GM23338 (cell line): ENCODE data around the gene KLHL25. TPM values are rescaled to one million over a fixed set of nuclear protein-coding genes. Genes with fewer than 3 reads are reported as not detected.

Experiments
- ATAC-seq: fragments of 200-7000 bp; cut with Tn5 transposase; 3 replicates; pipeline ENCODE4 v1.9.1; 2020
- DNase-seq: peaks from one replicate; pipeline ENCODE4 v3.0.0-alpha.2; 2015; ENCODE audit warnings: low spot score
- H2AFZ ChIP-seq: fragments of 200-600 bp; sonication (generic); 2 replicates; pipeline ENCODE4 v1.8.0; 2016; ENCODE audit warnings: antibody characterized with exemption, mild to moderate bottlenecking, moderate library complexity
- H3F3A ChIP-seq: fragments of 200-600 bp; sonication (generic); replicated peaks from 2 replicates; pipeline ENCODE4 v1.8.0; 2017; ENCODE audit warnings: antibody characterized with exemption, mixed run types, low read depth
- H3K27ac ChIP-seq: fragments of 200-600 bp; sonication (generic); 2 replicates; pipeline ENCODE4 v1.6.1; 2016; ENCODE audit warnings: low read depth
- H3K27me3 ChIP-seq: fragments of 200-600 bp; sonication (generic); 2 replicates; pipeline ENCODE4 v1.8.0; 2016; ENCODE audit warnings: mild to moderate bottlenecking, mixed run types, moderate library complexity; ENCODE audit not compliant: insufficient read depth
- H3K36me3 ChIP-seq: fragments of 200-600 bp; sonication (generic); 2 replicates; pipeline ENCODE4 v1.8.0; 2016; ENCODE audit warnings: mild to moderate bottlenecking; ENCODE audit not compliant: insufficient read depth
- H3K4me1 ChIP-seq: fragments of 200-600 bp; sonication (generic); 2 replicates; pipeline ENCODE4 v1.8.0; 2016; ENCODE audit warnings: mild to moderate bottlenecking, moderate library complexity; ENCODE audit not compliant: insufficient read depth
- H3K4me2 ChIP-seq: fragments of 200-600 bp; sonication (generic); 2 replicates; pipeline ENCODE4 v1.7.1; 2017; ENCODE audit warnings: mixed run types
- H3K4me3 ChIP-seq: fragments of 200-600 bp; sonication (generic); 2 replicates; pipeline ENCODE4 v1.6.1; 2016; ENCODE audit warnings: mixed run types
- H3K79me2 ChIP-seq: fragments of 200-600 bp; sonication (generic); replicated peaks from 2 replicates; pipeline ENCODE4 v1.8.0; 2017; ENCODE audit warnings: mild to moderate bottlenecking; ENCODE audit not compliant: insufficient read depth
- H3K9me2 ChIP-seq: fragments of 200-600 bp; sonication (generic); 2 replicates; pipeline ENCODE4 v1.8.0; 2017; ENCODE audit not compliant: insufficient read depth
- H4K20me1 ChIP-seq: fragments of 200-600 bp; sonication (generic); replicated peaks from 2 replicates; pipeline ENCODE4 v1.8.0; 2017; ENCODE audit warnings: mild to moderate bottlenecking; ENCODE audit not compliant: insufficient read depth
- H3K27ac Mint-ChIP-seq: 2 replicates; pipeline ENCODE4 v1.8.0; 2020; ENCODE audit warnings: inconsistent platforms, mild to moderate bottlenecking, moderate library complexity, mixed read lengths
- H3K27me3 Mint-ChIP-seq: 3 replicates; pipeline ENCODE4 v1.8.0; 2022; ENCODE audit warnings: low read depth, mild to moderate bottlenecking, moderate library complexity, mixed read lengths, inconsistent platforms; ENCODE audit not compliant: insufficient read depth, poor library complexity
- H3K36me3 Mint-ChIP-seq: 3 replicates; pipeline ENCODE4 v1.8.0; 2021; ENCODE audit warnings: low read depth, mild to moderate bottlenecking, inconsistent platforms, moderate library complexity, mixed read lengths
- H3K4me1 Mint-ChIP-seq: 3 replicates; pipeline ENCODE4 v1.8.0; 2020; ENCODE audit warnings: mild to moderate bottlenecking, inconsistent platforms, mixed read lengths
- H3K4me3 Mint-ChIP-seq: 3 replicates; pipeline ENCODE4 v1.8.0; 2021; ENCODE audit warnings: moderate library complexity, mild to moderate bottlenecking, inconsistent platforms, mixed read lengths
- H3K9me3 Mint-ChIP-seq: 3 replicates; pipeline ENCODE4 v1.8.0; 2020; ENCODE audit warnings: moderate library complexity, mild to moderate bottlenecking, inconsistent platforms, mixed read lengths
- CREB1 ChIP-seq: fragments of 250-450 bp; sonication (Bioruptor Pico); IDR thresholded peaks from 2 replicates; pipeline ENCODE4 v1.5.0; 2020; ENCODE audit warnings: low read depth, mild to moderate bottlenecking, moderate library complexity
- CTCF ChIP-seq, 2 experiments: fragments of 200-600 bp in 1 of 2; sonication (generic) in 1 of 2; conservative IDR thresholded peaks; 2 replicates each; pipeline versions ENCODE4 v1.5.1 to v1.6.1; 2016 to 2017; ENCODE audit warnings: antibody characterized with exemption in 2 of 2, low read depth in 2 of 2, mild to moderate bottlenecking in 2 of 2, moderate library complexity in 1 of 2
- ETS1 ChIP-seq: IDR thresholded peaks from 2 replicates; pipeline ENCODE4 v1.6.1; 2016; ENCODE audit warnings: antibody characterized with exemption
- EZH2 ChIP-seq: fragments of 200-600 bp; sonication (generic); IDR thresholded peaks from one replicate; pipeline ENCODE4 v1.8.0; 2017; ENCODE audit warnings: antibody characterized with exemption, mild to moderate bottlenecking, low read depth; ENCODE audit not compliant: unreplicated experiment
- EZH2phosphoT487 ChIP-seq: fragments of 200-600 bp; sonication (generic); IDR thresholded peaks from one replicate; pipeline ENCODE4 v1.8.1; 2018; ENCODE audit warnings: antibody characterized with exemption; ENCODE audit not compliant: unreplicated experiment
- JUNB ChIP-seq: IDR thresholded peaks from one replicate; pipeline ENCODE4 v1.6.1; 2016; ENCODE audit warnings: antibody characterized with exemption; ENCODE audit not compliant: unreplicated experiment
- NANOG ChIP-seq: IDR thresholded peaks from 2 replicates; pipeline ENCODE4 v1.6.1; 2016; ENCODE audit warnings: antibody characterized with exemption, borderline replicate concordance
- POLR2AphosphoS5 ChIP-seq: IDR thresholded peaks from 2 replicates; pipeline ENCODE4 v1.6.1; 2016; ENCODE audit warnings: antibody characterized with exemption, low read depth
- REST ChIP-seq: IDR thresholded peaks from one replicate; pipeline ENCODE4 v1.6.1; 2018; ENCODE audit warnings: antibody characterized with exemption; ENCODE audit not compliant: unreplicated experiment
- STAT1 ChIP-seq: IDR thresholded peaks from one replicate; pipeline ENCODE4 v1.6.1; 2016; ENCODE audit warnings: antibody characterized with exemption; ENCODE audit not compliant: unreplicated experiment
- ZNF114 ChIP-seq: fragments of 250-450 bp; sonication (Bioruptor Pico); IDR thresholded peaks from 2 replicates; pipeline ENCODE4 v1.5.0; 2020; ENCODE audit warnings: mild to moderate bottlenecking, moderate library complexity
- ZNF331 ChIP-seq: fragments of 250-450 bp; sonication (Bioruptor Pico); IDR thresholded peaks from 2 replicates; pipeline ENCODE4 v1.5.0; 2020; ENCODE audit warnings: low read depth, mild to moderate bottlenecking, moderate library complexity
- ZNF462 ChIP-seq: fragments of 250-450 bp; sonication (Bioruptor Pico); IDR thresholded peaks from 2 replicates; pipeline ENCODE4 v1.5.0; 2020; ENCODE audit warnings: mild to moderate bottlenecking, moderate library complexity
- polyA plus RNA-seq: library from polyadenylated mRNA; unstranded; fragments of >200 nt; fragmentation: Nextera tagmentation; extraction: Ambion mirVana; gene quantifications from 2 replicates; pipeline ENCODE4 v1.2.1, GENCODE V29; 2016
- total RNA-seq: library from RNA; depleted of rRNA; stranded (reverse); fragments of >200 nt; shearing (Covaris generic); gene quantifications from 2 replicates; pipeline ENCODE4 v1.2.3, GENCODE V29; 2014

The KLHL25 gene
- total and polyA plus RNA-seq, 2 experiments from 2014 or later, result 5.2 to 28.5 TPM

- Histone ChIP-seq H3K4me2 (no peak overlapping the region), H3F3A (no peaks in the 10 kb centered on the region), H3K27ac (no peak overlapping the region), H2AFZ (no peak overlapping the region), H3K36me3 (no peaks in the 10 kb centered on the region), H3K4me1 (no peaks in the 10 kb centered on the region), H4K20me1 (no peaks in the 10 kb centered on the region), H3K4me3 (no peak overlapping the region), H3K79me2 (peaks cover 41% of the 10 kb centered on the region), H3K27me3 (no peaks in the 10 kb centered on the region), H3K9me2 (no peaks in the 10 kb centered on the region)
- ATAC-seq (no peak), DNase-seq (no peak)
- Mint-ChIP-seq H3K27me3 (peaks cover 4% of the 10 kb centered on the region), H3K4me1 (peaks cover 26% of the 10 kb centered on the region), H3K4me3 (no peak overlapping the region), H3K36me3 (peaks cover 22% of the 10 kb centered on the region), H3K9me3 (no peaks in the 10 kb centered on the region), H3K27ac (peak overlapping the region; percentile 90)
- TF ChIP-seq CTCF (conservative IDR thresholded peaks at IDR 0.05; ENCODE audit: low read depth in 2 of 2), result no peak
- no peak for TF ChIP-seq ETS1
- TF ChIP-seq EZH2phosphoT487, result no peak
- no peak for TF ChIP-seq ZNF114
- TF ChIP-seq REST, result no peak
- TF ChIP-seq JUNB, result no peak
- TF ChIP-seq POLR2AphosphoS5, result no peak
- TF ChIP-seq NANOG, result no peak
- no peak for TF ChIP-seq EZH2
- TF ChIP-seq ZNF331 (CRISPR knock-in tag), result no peak
- TF ChIP-seq ZNF462 (CRISPR knock-in tag), result no peak
- TF ChIP-seq STAT1, result no peak
- no peak for TF ChIP-seq CREB1 (CRISPR knock-in tag)
Observed at GRCh38 chr15:85763673-85764633, 30.8 kb downstream of the KLHL25 start.
